Osteocyte (in vitro differentiated cells): ENCODE results near the gene MAP3K14. TPM values are rescaled to one million over a fixed set of nuclear protein-coding genes. Genes with fewer than 3 reads are reported as not detected.

Experiments
- DNase-seq: peaks from one replicate; pipeline ENCODE4 v3.0.0; 2021; ENCODE audit warnings: mixed read lengths; ENCODE audit not compliant: unreplicated experiment; ENCODE audit errors: extremely low spot score
- H3K27ac Mint-ChIP-seq: one replicate; pipeline ENCODE4 v1.8.0; 2021; ENCODE audit warnings: mild to moderate bottlenecking, mixed read lengths; ENCODE audit not compliant: unreplicated experiment
- H3K27me3 Mint-ChIP-seq: one replicate; pipeline ENCODE4 v1.8.0; 2021; ENCODE audit warnings: mixed read lengths; ENCODE audit not compliant: unreplicated experiment
- H3K36me3 Mint-ChIP-seq: one replicate; pipeline ENCODE4 v1.8.0; 2021; ENCODE audit warnings: mixed read lengths; ENCODE audit not compliant: unreplicated experiment
- H3K4me1 Mint-ChIP-seq: one replicate; pipeline ENCODE4 v1.8.0; 2021; ENCODE audit warnings: mixed read lengths; ENCODE audit not compliant: unreplicated experiment
- H3K4me3 Mint-ChIP-seq: one replicate; pipeline ENCODE4 v1.8.0; 2021; ENCODE audit warnings: mild to moderate bottlenecking, moderate library complexity, mixed read lengths; ENCODE audit not compliant: unreplicated experiment
- H3K9me3 Mint-ChIP-seq: one replicate; pipeline ENCODE4 v1.8.0; 2021; ENCODE audit warnings: mixed read lengths; ENCODE audit not compliant: unreplicated experiment
- CTCF ChIP-seq: fragments of 200-600 bp; sonication (generic); IDR thresholded peaks from 2 replicates; pipeline ENCODE4 v1.5.0; 2021; ENCODE audit warnings: antibody characterized with exemption, mild to moderate bottlenecking, moderate library complexity
- total RNA-seq: library from RNA; stranded (reverse); gene quantifications from 2 replicates; pipeline ENCODE4 v1.2.1, GENCODE V29; 2021

Gene MAP3K14
- total RNA-seq, 1 donor from 2014 or later = 13.2 TPM

- peak overlapping the region; percentile 96 for H3K27ac Mint-ChIP-seq
- DNase-seq = no peak
- no peaks in the 10 kb centered on the region for H3K27me3 Mint-ChIP-seq
- H3K9me3 Mint-ChIP-seq = no peaks in the 10 kb centered on the region
- H3K4me3 Mint-ChIP-seq = no peak overlapping the region
- H3K4me1 Mint-ChIP-seq = peaks cover 57% of the 10 kb centered on the region
- no peak for TF ChIP-seq CTCF
- H3K36me3 Mint-ChIP-seq = no peaks in the 10 kb centered on the region
Observed at GRCh38 chr17:45320349-45320930, 3.6 kb upstream of the MAP3K14 start.

GRCh38 chr17:45319239-45319703 lies 2.5 kb upstream of the MAP3K14 start:
- Mint-ChIP-seq H3K4me1 (peaks cover 69% of the 10 kb centered on the region), H3K27ac (peak overlapping the region; percentile 17), H3K9me3 (no peaks in the 10 kb centered on the region), H3K27me3 (no peaks in the 10 kb centered on the region), H3K4me3 (no peak overlapping the region), H3K36me3 (no peaks in the 10 kb centered on the region)
- no peak for DNase-seq
- no peak for TF ChIP-seq CTCF

- Mint-ChIP-seq H3K36me3 (no peaks in the 10 kb centered on the region), H3K4me1 (peaks cover 75% of the 10 kb centered on the region), H3K9me3 (no peaks in the 10 kb centered on the region), H3K4me3 (no peak overlapping the region), H3K27me3 (no peaks in the 10 kb centered on the region), H3K27ac (peak overlapping the region; percentile 32)
- no peak for TF ChIP-seq CTCF
- DNase-seq = no peak
Observed at GRCh38 chr17:45318561-45319230, 1.9 kb upstream of the MAP3K14 start.

- no peak for TF ChIP-seq CTCF
- Mint-ChIP-seq H3K4me3 (peak overlapping the region; percentile 82), H3K9me3 (no peaks in the 10 kb centered on the region), H3K27me3 (no peaks in the 10 kb centered on the region), H3K27ac (peak overlapping the region; percentile 91), H3K4me1 (peaks cover 85% of the 10 kb centered on the region), H3K36me3 (no peaks in the 10 kb centered on the region)
- peak; percentile 100 for DNase-seq
Observed at GRCh38 chr17:45317111-45317928, 500 bp upstream of the MAP3K14 start.
